Measurements from ENCODE around the gene CISTR. TPM values are rescaled to one million over a fixed set of nuclear protein-coding genes. Genes with fewer than 3 reads are reported as not detected.

The CISTR gene
- total and polyA plus RNA-seq, 2 donors (not counting 1 experiment from before 2014, with no cell fraction given), result not detected

- POLR2A ChIA-PET, result interaction anchor here (0.6 kb wide), 1 partner anchor 748 kb away, joined by 3 read pairs; no protein-coding TSS in a partner anchor
Observed at GRCh38 chr12:53754188-53754585, 2.4 kb upstream of the CISTR start.

More at GRCh38 chr12:53754188-53754585, 2.4 kb upstream of the CISTR start:
- WGBS (ENCODE audit: insufficient coverage), result no CpG with 5 or more reads among the region's 7 CpGs
- ATAC-seq (ENCODE audit: low read depth) (peak; percentile 37), DNase-seq (peak; percentile 74)
- H3K79me2 ChIP-seq (ENCODE audit: control insufficient read depth, insufficient read depth, low read length), result no peaks in the 10 kb centered on the region
- peak overlapping the region; percentile 26 to 76 for H3K27ac ChIP-seq (ENCODE audit: low read length in 2 of 2)
- H3K9me3 ChIP-seq (ENCODE audit: control extremely low read depth in 1 of 3, control insufficient read depth in 2 of 3, insufficient read depth in 1 of 3, low read length in 2 of 3), result no peaks in the 10 kb centered on the region
- no peak overlapping the region for H3K4me3 ChIP-seq (ENCODE audit: control extremely low read depth in 1 of 5, extremely low read depth in 1 of 5, insufficient read depth in 1 of 5, low read depth in 2 of 5, low read length in 4 of 5)
- peaks cover 13% of the 10 kb centered on the region for H3K27me3 Mint-ChIP-seq
- no peak overlapping the region for H2AFZ ChIP-seq (ENCODE audit: insufficient read depth, low read depth, low read length, poor library complexity, severe bottlenecking)
- CTCF ChIA-PET, result interaction anchor here (1.4 to 12.0 kb wide), 3 partner anchors 12 to 52 kb away, joined by 5 to 191 read pairs (median 17); no protein-coding TSS in a partner anchor
- TF ChIP-seq CTCF (IDR thresholded peaks at IDR 0.05) (no peak), EZH2 (IDR thresholded peaks at IDR 0.05; ENCODE audit: borderline replicate concordance, insufficient read depth, low read depth, low read length, poor library complexity, severe bottlenecking) (no peak)
- intact Hi-C loops (cut with micrococcal nuclease), result loop anchor here (10.0 kb wide), 1 partner anchor 749 kb away; the partner anchor contains the start of gene EIF4B
- H3K27ac Mint-ChIP-seq, result no peak overlapping the region
- no peaks in the 10 kb centered on the region for H3K36me3 ChIP-seq (replicated peaks in 1 of 2; ENCODE audit: control extremely low read depth in 1 of 2, control insufficient read depth in 1 of 2, extremely low read depth in 1 of 2, insufficient read depth in 2 of 2, low read length in 1 of 2)
- peaks cover 18% of the 10 kb centered on the region for H3K4me1 Mint-ChIP-seq
- H4K20me1 ChIP-seq (ENCODE audit: control insufficient read depth, insufficient read depth, low read length, poor library complexity, severe bottlenecking), result no peaks in the 10 kb centered on the region
- H3K4me3 Mint-ChIP-seq, result no peak overlapping the region
- H3K9ac ChIP-seq (ENCODE audit: low read length), result no peak overlapping the region
- no peaks in the 10 kb centered on the region for H3K9me3 Mint-ChIP-seq (ENCODE audit: insufficient read depth)
- peaks cover 0 to 14% (median 5%) of the 10 kb centered on the region in 4 experiments for H3K27me3 ChIP-seq (replicated peaks in 1 of 4; ENCODE audit: control extremely low read depth in 1 of 4, control insufficient read depth in 3 of 4, insufficient read depth in 4 of 4, low read length in 3 of 4)
- peak overlapping the region; percentile 64 for H3K4me2 ChIP-seq (replicated peaks; ENCODE audit: low read depth, low read length, poor library complexity, severe bottlenecking)
- peaks cover 70 to 85% of the 10 kb centered on the region in 2 donors for H3K4me1 ChIP-seq (ENCODE audit: control insufficient read depth in 2 of 2, insufficient read depth in 2 of 2, low read length in 2 of 2)

Data from B cell (primary cell).